GM19351 (cell line): ENCODE data around the gene UTP11.

ENCODE experiments used
- ATAC-seq: cut with Tn5 transposase; IDR thresholded peaks from one replicate; pipeline ENCODE4 v1.9.1; 2021; ENCODE audit warnings: mild to moderate bottlenecking, moderate library complexity; ENCODE audit not compliant: unreplicated experiment

Gene UTP11

DNA sequence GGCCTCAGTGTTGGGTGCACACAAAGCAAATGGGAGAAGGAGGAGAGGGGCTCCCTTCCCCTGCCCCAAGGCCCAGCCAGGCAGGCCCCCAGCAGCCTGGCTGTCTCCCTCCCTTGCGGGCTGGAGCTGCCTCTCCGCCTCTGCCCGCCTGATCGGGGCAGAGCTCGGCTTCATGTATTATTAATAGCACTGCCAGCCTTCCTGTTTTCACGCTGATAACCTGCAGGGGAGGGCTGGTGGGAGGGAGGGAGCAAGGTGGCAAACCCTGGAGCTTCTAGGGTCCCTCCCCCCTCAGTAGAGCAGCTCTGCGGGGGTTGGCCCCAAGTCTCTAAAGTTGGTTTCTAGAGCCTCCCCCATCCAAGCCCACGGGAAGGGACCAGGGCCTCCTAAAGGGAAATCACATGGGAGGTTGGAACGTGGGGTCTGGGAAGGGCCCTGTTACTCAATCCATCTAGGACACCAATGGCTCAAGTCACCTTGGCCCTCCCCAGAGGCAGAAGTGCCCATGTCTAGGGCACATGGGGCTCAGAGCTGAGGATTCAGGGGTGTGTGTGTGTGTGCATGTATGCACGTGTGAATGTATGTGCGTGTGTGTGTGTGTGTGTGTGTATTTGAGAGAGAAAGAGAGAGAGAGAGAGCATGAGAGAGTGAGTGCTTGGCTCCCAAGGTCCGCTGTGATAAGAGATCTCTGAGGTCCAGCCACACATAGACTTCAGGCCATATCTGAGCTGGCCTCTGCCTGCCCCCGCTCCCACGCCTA lies 55.9 kb downstream of the UTP11 start:
- ATAC-seq: no peak

DNA sequence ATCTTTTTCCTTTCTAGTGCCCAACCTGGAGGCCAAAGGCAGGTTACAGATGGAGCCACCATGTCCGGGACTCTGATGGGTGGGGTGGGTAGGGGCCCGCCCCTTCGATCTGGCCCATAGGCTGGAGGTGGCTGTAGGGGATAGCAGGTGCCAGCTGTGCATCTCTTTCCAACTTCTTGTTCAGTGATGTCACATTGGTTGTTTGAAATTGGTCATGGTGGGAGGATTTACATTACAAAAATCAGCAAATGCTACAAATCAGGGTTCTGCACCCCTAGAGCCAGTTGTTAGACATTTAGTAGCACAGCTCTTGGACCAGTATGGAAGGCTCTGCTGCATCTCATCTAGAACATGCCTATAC lies 56.4 kb downstream of the UTP11 start:
- ATAC-seq: no peak

DNA sequence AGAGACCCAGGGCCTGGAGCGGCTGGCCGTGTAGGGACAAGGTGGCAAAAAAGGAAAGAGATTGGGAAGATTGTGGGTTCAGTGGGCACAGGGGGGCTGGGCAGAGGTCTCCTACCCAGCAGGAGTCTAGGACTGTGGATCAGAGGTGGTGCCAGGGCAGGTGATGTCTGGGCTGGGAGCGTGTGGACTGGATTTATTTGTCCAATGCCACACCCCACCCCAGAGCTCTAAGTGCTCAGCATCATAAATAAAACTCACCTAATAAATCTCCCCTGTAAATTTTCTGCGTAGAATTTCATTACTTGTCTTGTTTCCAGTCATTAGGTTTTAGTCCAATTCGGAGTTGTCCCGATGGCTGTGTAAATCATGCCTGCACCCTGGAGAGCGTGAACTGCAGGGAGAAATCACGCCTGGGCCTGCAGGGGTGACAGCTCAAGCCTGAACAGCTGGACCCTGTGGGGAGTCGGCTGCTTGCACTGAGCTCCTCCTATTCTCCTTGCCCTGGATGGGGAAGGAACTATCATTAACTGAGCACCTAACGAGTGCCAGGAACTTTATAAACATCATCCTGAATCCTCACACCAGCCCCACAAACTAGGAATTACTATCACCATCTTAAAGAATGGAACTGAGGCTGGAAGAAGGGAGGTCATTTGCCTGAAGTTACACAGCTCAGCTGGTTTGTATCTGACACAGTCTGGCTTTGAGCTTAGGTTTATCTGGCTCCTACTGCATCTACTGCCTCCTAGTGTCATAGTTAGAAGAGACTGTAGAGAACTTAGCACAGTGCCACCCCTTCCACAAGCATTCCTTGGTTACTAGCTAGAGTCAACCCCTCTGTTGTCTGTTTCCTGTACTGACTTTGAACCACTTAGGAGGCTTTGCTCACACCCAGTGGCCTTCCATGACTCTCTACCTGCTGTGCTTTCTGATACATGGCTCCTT lies 59.0 kb downstream of the UTP11 start:
- ATAC-seq: no peak

DNA sequence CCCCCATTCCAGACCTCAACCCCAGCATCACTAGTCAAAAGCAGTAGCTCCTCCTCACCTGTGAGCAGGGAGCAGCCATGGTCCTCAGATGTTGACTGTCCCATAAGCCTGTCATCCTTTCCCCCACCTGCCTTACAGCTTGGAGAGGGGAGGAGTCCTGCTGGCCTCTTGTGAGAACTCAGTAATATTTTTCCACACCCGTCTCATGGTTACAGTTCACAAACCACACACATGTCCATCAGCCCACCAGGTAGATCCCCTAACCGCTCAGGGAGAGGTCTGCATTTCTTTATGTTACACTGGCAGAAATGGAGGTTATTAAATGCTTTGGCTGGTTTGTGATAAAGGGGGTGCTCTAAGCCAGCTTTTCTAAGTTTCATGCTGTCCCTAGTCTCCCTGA lies 60.3 kb downstream of the UTP11 start:
- ATAC-seq: no peak

DNA sequence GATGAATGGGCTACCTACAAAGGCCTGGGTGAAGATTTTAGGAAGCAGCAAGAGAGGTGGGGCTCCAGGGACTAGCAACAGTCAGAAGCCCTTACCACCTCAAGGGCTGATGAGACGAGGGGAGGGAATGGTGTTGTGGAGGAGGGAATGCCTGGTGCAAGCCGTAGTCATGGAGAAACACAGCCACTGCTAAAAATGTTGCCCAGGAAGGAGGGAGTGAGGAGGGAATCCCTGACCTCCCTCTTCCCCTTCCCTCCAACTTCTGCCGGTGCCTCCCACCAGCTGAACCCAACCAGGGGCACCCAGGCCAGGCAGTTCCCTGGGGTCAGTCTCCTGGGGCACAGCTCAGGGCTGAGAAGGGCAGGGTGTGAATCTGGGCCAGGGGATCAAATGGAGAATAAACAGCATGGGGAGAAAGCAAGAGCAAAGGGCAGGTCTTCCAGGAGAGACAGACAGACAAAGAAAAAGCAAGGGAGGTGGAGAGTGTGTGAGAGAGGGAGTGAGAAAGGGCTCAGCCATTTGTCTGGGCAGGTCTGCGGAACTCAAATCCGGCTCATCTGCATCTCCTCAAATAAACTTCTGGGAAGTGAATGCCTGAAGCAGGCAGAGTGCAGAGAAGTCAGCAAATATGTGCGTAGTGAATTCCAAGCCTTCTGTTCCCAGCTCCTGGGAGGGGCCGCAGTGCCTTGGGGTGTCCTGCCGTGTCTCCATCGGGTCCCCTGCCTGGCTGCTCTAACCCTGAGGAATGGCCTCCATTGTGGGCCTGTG lies 61.2 kb downstream of the UTP11 start:
- ATAC-seq: no peak

DNA sequence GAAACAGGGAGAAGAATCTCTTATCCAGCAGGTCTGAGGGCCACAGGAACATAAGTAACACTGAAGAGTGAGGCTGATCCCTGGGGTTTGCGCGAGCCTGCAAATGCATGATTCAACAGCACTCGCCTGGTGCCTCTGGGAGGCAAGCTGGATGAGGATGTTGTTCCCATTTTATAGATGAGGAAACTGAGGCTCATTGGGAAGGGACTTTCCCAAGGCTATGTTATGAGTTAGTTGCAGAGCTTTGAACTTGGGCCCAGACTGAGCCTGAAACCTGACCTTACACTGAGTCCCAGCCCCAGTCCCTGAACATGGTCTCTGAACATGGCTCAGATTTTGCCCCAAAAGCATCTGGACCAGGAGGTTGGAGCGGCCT lies 61.8 kb downstream of the UTP11 start:
- no peak for ATAC-seq
